ENCODE measurements around the gene ILDR1.

- no peak for TF ChIP-seq CTCF (IDR thresholded peaks at IDR 0.05; ENCODE audit: insufficient read depth, low read length, poor library complexity, severe bottlenecking)
- no peak for TF ChIP-seq EZH2phosphoT487 (conservative IDR thresholded peaks at IDR 0.05; ENCODE audit: low read length)
Measured at GRCh38 chr3:122011396-122011795, 10.7 kb downstream of the ILDR1 start.
